ENCODE data around the gene RASSF5. TPM values are rescaled to one million over a fixed set of nuclear protein-coding genes. Genes with fewer than 3 reads are reported as not detected.

RASSF5 gene
- total RNA-seq, 1 donor from 2014 or later: 1.4 TPM

DNA sequence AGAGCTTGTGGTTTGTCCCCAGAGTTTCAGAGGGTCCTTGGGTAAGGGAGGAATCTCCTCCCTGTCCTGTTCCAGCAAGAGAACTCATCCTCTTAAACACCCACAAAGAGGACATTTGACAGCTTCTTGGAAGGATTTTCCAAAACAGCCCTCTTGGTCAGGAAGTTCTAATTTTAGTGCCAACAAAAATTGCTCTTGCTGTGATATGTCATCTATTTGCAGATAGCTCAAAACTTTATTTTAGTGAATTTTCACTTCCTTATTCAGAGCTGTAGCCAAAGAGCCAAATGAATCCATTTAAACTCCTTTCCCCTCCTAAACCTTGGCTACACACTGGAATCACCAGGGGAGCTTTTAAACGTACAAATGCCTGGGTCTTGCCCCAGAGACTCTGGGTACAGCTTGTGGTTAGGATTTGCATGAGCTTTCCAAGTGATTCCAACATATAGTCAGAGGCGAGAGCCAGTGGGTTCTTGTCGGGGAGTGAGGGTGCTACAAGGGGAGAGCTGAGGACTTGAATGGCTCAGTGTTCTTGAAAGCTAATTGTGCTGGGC, 11.8 kb upstream of the RASSF5 start:
- no peaks in the 10 kb centered on the region for H3K9me3 Mint-ChIP-seq

DNA sequence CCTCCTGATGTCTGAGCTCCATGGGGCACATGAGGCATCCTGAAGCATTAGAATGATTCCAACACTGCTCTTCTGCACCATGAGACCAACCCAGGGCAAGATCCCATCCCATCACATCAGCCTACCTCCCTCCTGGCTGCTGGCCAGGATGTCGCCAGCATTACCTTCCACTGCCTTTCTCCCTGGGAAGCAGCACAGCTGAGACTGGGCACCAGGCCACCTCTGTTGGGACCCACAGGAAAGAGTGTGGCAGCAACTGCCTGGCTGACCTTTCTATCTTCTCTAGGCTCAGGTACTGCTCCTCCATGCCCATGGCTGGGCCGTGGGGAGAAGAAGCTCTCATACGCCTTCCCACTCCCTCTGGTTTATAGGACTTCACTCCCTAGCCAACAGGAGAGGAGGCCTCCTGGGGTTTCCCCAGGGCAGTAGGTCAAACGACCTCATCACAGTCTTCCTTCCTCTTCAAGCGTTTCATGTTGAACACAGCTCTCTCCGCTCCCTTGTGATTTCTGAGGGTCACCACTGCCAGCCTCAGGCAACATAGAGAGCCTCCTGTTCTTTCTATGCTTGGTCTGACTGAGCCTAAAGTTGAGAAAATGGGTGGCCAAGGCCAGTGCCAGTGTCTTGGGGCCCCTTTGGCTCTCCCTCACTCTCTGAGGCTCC, 11.1 kb upstream of the RASSF5 start:
- no peaks in the 10 kb centered on the region for H3K36me3 Mint-ChIP-seq (ENCODE audit: low read depth)
- no peaks in the 10 kb centered on the region for H3K27me3 Mint-ChIP-seq (ENCODE audit: low read depth)
- no peak for DNase-seq (ENCODE audit: low read depth, low spot score)
- no peak overlapping the region for H3K27ac Mint-ChIP-seq (ENCODE audit: unreplicated experiment)
- H3K4me1 Mint-ChIP-seq: peaks cover 8% of the 10 kb centered on the region
- H3K4me3 Mint-ChIP-seq: no peak overlapping the region
- TF ChIP-seq, protein P1, sequence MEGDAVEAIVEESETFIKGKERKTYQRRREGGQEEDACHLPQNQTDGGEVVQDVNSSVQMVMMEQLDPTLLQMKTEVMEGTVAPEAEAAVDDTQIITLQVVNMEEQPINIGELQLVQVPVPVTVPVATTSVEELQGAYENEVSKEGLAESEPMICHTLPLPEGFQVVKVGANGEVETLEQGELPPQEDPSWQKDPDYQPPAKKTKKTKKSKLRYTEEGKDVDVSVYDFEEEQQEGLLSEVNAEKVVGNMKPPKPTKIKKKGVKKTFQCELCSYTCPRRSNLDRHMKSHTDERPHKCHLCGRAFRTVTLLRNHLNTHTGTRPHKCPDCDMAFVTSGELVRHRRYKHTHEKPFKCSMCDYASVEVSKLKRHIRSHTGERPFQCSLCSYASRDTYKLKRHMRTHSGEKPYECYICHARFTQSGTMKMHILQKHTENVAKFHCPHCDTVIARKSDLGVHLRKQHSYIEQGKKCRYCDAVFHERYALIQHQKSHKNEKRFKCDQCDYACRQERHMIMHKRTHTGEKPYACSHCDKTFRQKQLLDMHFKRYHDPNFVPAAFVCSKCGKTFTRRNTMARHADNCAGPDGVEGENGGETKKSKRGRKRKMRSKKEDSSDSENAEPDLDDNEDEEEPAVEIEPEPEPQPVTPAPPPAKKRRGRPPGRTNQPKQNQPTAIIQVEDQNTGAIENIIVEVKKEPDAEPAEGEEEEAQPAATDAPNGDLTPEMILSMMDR (conservative IDR thresholded peaks at IDR 0.05): no peak
- H3K9me3 Mint-ChIP-seq: no peaks in the 10 kb centered on the region

More for the DNA sequence above, 11.8 kb upstream of the RASSF5 start:
- no peak overlapping the region for H3K27ac Mint-ChIP-seq (ENCODE audit: unreplicated experiment)
- no peak overlapping the region for H3K4me3 Mint-ChIP-seq
- no peaks in the 10 kb centered on the region for H3K27me3 Mint-ChIP-seq (ENCODE audit: low read depth)
- no peaks in the 10 kb centered on the region for H3K36me3 Mint-ChIP-seq (ENCODE audit: low read depth)
- peaks cover 11% of the 10 kb centered on the region for H3K4me1 Mint-ChIP-seq
- DNase-seq (ENCODE audit: low read depth, low spot score): no peak
- TF ChIP-seq, protein P1 (conservative IDR thresholded peaks at IDR 0.05): no peak

DNA sequence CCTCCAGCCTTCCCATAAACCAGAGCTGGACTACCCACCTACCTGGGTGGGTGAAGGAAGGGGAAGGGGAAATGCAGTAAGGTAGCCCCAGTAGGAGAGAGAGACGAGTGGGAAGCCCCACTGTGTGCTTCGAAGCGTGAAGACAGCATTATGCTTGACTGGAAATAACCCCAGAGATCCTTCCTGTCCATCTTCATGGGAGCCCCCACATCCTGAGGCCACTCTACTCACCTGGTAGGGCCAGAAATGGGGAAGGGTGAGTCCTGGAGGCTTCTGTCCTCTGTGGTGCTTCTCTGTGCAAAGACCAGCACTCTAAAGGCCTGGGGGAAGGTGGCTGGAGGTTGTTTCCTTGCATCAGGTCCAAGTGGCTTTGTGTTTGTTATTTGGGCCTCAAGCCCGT, 10.0 kb upstream of the RASSF5 start:
- no peak overlapping the region for H3K27ac Mint-ChIP-seq (ENCODE audit: unreplicated experiment)
- H3K36me3 Mint-ChIP-seq (ENCODE audit: low read depth): no peaks in the 10 kb centered on the region
- no peaks in the 10 kb centered on the region for H3K9me3 Mint-ChIP-seq
- TF ChIP-seq, protein P1 (conservative IDR thresholded peaks at IDR 0.05): no peak
- no peak for DNase-seq (ENCODE audit: low read depth, low spot score)
- H3K27me3 Mint-ChIP-seq (ENCODE audit: low read depth): peaks cover 6% of the 10 kb centered on the region
- peaks cover 8% of the 10 kb centered on the region for H3K4me1 Mint-ChIP-seq
- H3K4me3 Mint-ChIP-seq: no peak overlapping the region

DNA sequence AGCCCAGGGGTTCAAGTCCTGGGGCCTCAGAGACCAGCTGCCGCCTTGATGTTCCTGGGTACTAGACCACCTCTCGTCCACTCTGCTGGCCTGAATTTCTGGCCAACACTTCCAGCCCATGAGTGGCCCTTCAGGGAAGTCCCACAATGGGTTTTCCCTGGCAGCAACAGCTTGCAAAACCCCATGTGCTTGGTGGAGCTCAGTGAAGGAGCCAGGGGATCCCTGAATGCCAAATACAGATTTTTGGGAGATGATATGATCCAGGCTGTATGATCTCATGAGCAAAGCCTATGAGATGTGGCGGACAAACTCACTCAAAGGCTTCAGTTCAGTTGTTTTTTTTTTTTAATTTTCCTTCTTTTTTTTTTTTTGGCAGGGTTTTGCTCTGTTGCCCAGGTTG, 9.6 kb upstream of the RASSF5 start:
- H3K9me3 Mint-ChIP-seq: no peaks in the 10 kb centered on the region
- TF ChIP-seq, protein P1 (conservative IDR thresholded peaks at IDR 0.05): no peak
- H3K27ac Mint-ChIP-seq (ENCODE audit: unreplicated experiment): no peak overlapping the region
- no peaks in the 10 kb centered on the region for H3K36me3 Mint-ChIP-seq (ENCODE audit: low read depth)
- peaks cover 8% of the 10 kb centered on the region for H3K4me1 Mint-ChIP-seq
- peaks cover 11% of the 10 kb centered on the region for H3K27me3 Mint-ChIP-seq (ENCODE audit: low read depth)
- DNase-seq (ENCODE audit: low read depth, low spot score): no peak
- no peak overlapping the region for H3K4me3 Mint-ChIP-seq

- no peak for DNase-seq (ENCODE audit: low read depth, low spot score)
- TF ChIP-seq, protein P1 (conservative IDR thresholded peaks at IDR 0.05): no peak
- Mint-ChIP-seq H3K27ac (ENCODE audit: unreplicated experiment) (no peak overlapping the region), H3K27me3 (ENCODE audit: low read depth) (peaks cover 18% of the 10 kb centered on the region), H3K4me3 (no peak overlapping the region), H3K9me3 (no peaks in the 10 kb centered on the region), H3K36me3 (ENCODE audit: low read depth) (no peaks in the 10 kb centered on the region), H3K4me1 (peaks cover 8% of the 10 kb centered on the region)
Measured at GRCh38 chr1:206498685-206499084, 8.6 kb upstream of the RASSF5 start.

All from neural crest cell (in vitro differentiated cells).